Endothelial cell of umbilical vein (primary cell): Measurements from ENCODE around the gene TMEM164. TPM values are rescaled to one million over a fixed set of nuclear protein-coding genes. Genes with fewer than 3 reads are reported as not detected.
A peak's percentile ranks its signal among the peaks of the same experiment; 100 is the strongest.

Experiments
- BruUV-seq: library from RNA; stranded (reverse); fragments of 400-500 nt; replicated peaks from 2 replicates; lab custom pipeline; 2021; lab: Mats Ljungman, UMichigan
- CTCF ChIA-PET: fragments of 300-600, 350-600 bp; sonication (Branson Sonifier 250); formaldehyde crosslinking; loops from one replicate; lab custom pipeline; 2021; ENCODE audit warnings: antibody characterized with exemption, inconsistent platforms; lab: Charles Lee
- POLR2A ChIA-PET: fragments of 300-600, 350-600 bp; sonication (Branson Sonifier 250); formaldehyde crosslinking; loops from one replicate; lab custom pipeline; 2021; ENCODE audit warnings: antibody characterized with exemption, inconsistent platforms; lab: Charles Lee
- DNase-seq: peaks from one replicate; pipeline ENCODE4 v3.0.0-alpha.2; 2011; ENCODE audit warnings: low read depth, low spot score
- FAIRE-seq: peaks from 2 replicates; lab custom pipeline; 2011; peaks lifted over from hg19 to GRCh38; lab: Jason Lieb, UNC
- H2AFZ ChIP-seq: 2 replicates; pipeline ENCODE4 v1.6.0; 2012; ENCODE audit warnings: low read depth, low read length, control low read depth, inconsistent platforms
- H3K27ac ChIP-seq: 2 replicates; pipeline ENCODE4 v1.5.1; 2011; ENCODE audit warnings: low read depth, mild to moderate bottlenecking, control low read depth, low read length, moderate library complexity; ENCODE audit not compliant: insufficient read depth
- H3K27me3 ChIP-seq, 2 experiments: 2 replicates each; pipeline versions ENCODE4 v1.6.0 to v1.6.1; 2011; ENCODE audit warnings: low read length in 2 of 2, mixed read lengths in 1 of 2; ENCODE audit not compliant: control insufficient read depth in 2 of 2, insufficient read depth in 2 of 2
- H3K36me3 ChIP-seq, 2 experiments: 2 replicates in 1 of 2; 3 replicates in 1 of 2; pipeline ENCODE4 v1.5.1; 2011; ENCODE audit warnings: low read length in 2 of 2, mild to moderate bottlenecking in 1 of 2, moderate library complexity in 1 of 2; ENCODE audit not compliant: control insufficient read depth in 2 of 2, insufficient read depth in 2 of 2; ENCODE audit errors: extremely low read depth in 1 of 2
- H3K4me1 ChIP-seq: 3 replicates; pipeline ENCODE4 v1.5.1; 2011; ENCODE audit warnings: mild to moderate bottlenecking, low read length; ENCODE audit not compliant: control insufficient read depth, insufficient read depth; ENCODE audit errors: extremely low read depth
- H3K4me2 ChIP-seq: 2 replicates; pipeline ENCODE4 v1.6.1; 2011; ENCODE audit warnings: low read length, control low read depth, mixed read lengths; ENCODE audit not compliant: insufficient read depth
- H3K4me3 ChIP-seq, 3 experiments: fragments of 200-600 bp in 1 of 3; sonication (generic), shearing (Covaris generic) in 1 of 3; replicated peaks in 1 of 3; 2 replicates each; pipeline ENCODE4 v1.5.1; 2011 to 2016; ENCODE audit warnings: control low read depth in 3 of 3, low read length in 3 of 3, mild to moderate bottlenecking in 2 of 3, inconsistent platforms in 1 of 3, low read depth in 1 of 3, moderate library complexity in 1 of 3; ENCODE audit not compliant: insufficient read depth in 1 of 3
- H3K79me2 ChIP-seq: 2 replicates; pipeline ENCODE4 v1.6.0; 2012; ENCODE audit warnings: low read length, inconsistent platforms; ENCODE audit not compliant: control insufficient read depth, insufficient read depth
- H3K9ac ChIP-seq: replicated peaks from 2 replicates; pipeline ENCODE3; 2011; ENCODE audit warnings: low read length, control low read depth; ENCODE audit not compliant: insufficient read depth; ENCODE audit errors: extremely low read depth
- H3K9me1 ChIP-seq: replicated peaks from 3 replicates; pipeline ENCODE4 v1.6.0; 2011; ENCODE audit warnings: mild to moderate bottlenecking, low read length; ENCODE audit not compliant: control insufficient read depth, insufficient read depth; ENCODE audit errors: extremely low read depth
- H3K9me3 ChIP-seq: replicated peaks from 2 replicates; pipeline ENCODE4 v1.5.1; 2012; ENCODE audit warnings: low read length, inconsistent platforms; ENCODE audit not compliant: control insufficient read depth, insufficient read depth
- H4K20me1 ChIP-seq: replicated peaks from 2 replicates; pipeline ENCODE3; 2011; ENCODE audit warnings: mild to moderate bottlenecking, low read length; ENCODE audit not compliant: control insufficient read depth, insufficient read depth; ENCODE audit errors: extremely low read depth
- EZH2 ChIP-seq: IDR thresholded peaks from 2 replicates; pipeline ENCODE4 v1.6.1; 2012; ENCODE audit warnings: borderline replicate concordance, low read depth, mild to moderate bottlenecking, moderate library complexity, low read length, inconsistent platforms; ENCODE audit not compliant: severe bottlenecking
- FOS ChIP-seq: IDR thresholded peaks from 2 replicates; pipeline ENCODE4 v1.6.1; 2011; ENCODE audit warnings: mild to moderate bottlenecking, low read length, moderate library complexity, borderline replicate concordance; ENCODE audit not compliant: insufficient read depth
- GATA2 ChIP-seq: IDR thresholded peaks from 2 replicates; pipeline ENCODE4 v1.7.0; 2011; ENCODE audit warnings: low read depth, mild to moderate bottlenecking, moderate library complexity, mixed read lengths, low read length; ENCODE audit not compliant: insufficient read length, insufficient read depth
- MYC ChIP-seq: IDR thresholded peaks from one replicate; pipeline ENCODE4 v1.6.1; 2011; ENCODE audit warnings: mild to moderate bottlenecking, low read depth, low read length
- POLR2A ChIP-seq: IDR thresholded peaks from 2 replicates; pipeline ENCODE4 v1.6.1; 2012; ENCODE audit warnings: low read depth, mild to moderate bottlenecking, control low read depth, low read length
- POLR2AphosphoS5 ChIP-seq: IDR thresholded peaks from 2 replicates; pipeline ENCODE4 v1.6.1; 2012; ENCODE audit warnings: low read depth, mild to moderate bottlenecking, control low read depth, low read length, moderate library complexity; ENCODE audit not compliant: insufficient read depth
- dilution Hi-C: fragments of 300-500 bp; cut with MboI; formaldehyde crosslinking; loops from one replicate; pipeline ENCODE4 v1.15.0; 2019; ENCODE audit warnings: low sequenced_read_pairs; ENCODE audit not compliant: extremely low pct_ligation_motif_present
- intact Hi-C: fragments of 100-400 bp; cut with micrococcal nuclease; formaldehyde crosslinking; loops from one replicate; pipeline ENCODE4 v1.10.0; 2022
- microRNA counts: library from miRNA; unstranded; fragments of <30 nt; microRNA quantifications from one replicate; lab custom pipeline; 2016
- microRNA-seq: library from miRNA; unstranded; fragments of <30 nt; microRNA quantifications from one replicate; pipeline ENCODE4 v1.2.0, GENCODE V29; 2021; ENCODE audit warnings: borderline number of aligned reads, borderline replicate concordance
- polyA plus RNA-seq, 4 experiments: library from polyadenylated mRNA; depleted of rRNA in 3 of 4; stranded (reverse) in 3 of 4; unstranded in 1 of 4; fragments of >200 nt; gene quantifications; 2 replicates each; pipeline versions ENCODE4 v1.2.1 to v1.2.3, GENCODE V29; 2011 to 2012; ENCODE audit warnings: missing spikeins in 1 of 4
- small RNA-seq: library from RNA; depleted of rRNA; stranded (forward); fragments of <200 nt; gene quantifications from one replicate; pipeline ENCODE3, GENCODE V24; 2012; ENCODE audit warnings: low replicate concordance, low read depth; ENCODE audit not compliant: insufficient read depth, insufficient read length
- total RNA-seq: library from RNA; stranded (reverse); gene quantifications from 2 replicates; pipeline ENCODE4 v1.2.3, GENCODE V29; 2021

The TMEM164 gene
- total and polyA plus RNA-seq, 2 donors (not counting 3 experiments of a cell fraction or from before 2014, with no cell fraction given) = 12.8 to 22.2 TPM

GRCh38 chrX:110224926-110225617 is 222.2 kb downstream of the TMEM164 start:
- Histone ChIP-seq H4K20me1 (no peaks in the 10 kb centered on the region), H3K27me3 (no peaks in the 10 kb centered on the region), H3K36me3 (no peaks in the 10 kb centered on the region), H3K4me1 (peaks cover 5% of the 10 kb centered on the region), H3K4me2 (no peak overlapping the region), H2AFZ (no peak overlapping the region), H3K9ac (no peak overlapping the region), H3K27ac (no peak overlapping the region), H3K9me1 (no peaks in the 10 kb centered on the region), H3K79me2 (no peaks in the 10 kb centered on the region), H3K9me3 (no peaks in the 10 kb centered on the region), H3K4me3 (no peak overlapping the region)
- DNase-seq = no peak
- dilution Hi-C loops (no loop called here), intact Hi-C loops (no loop called here)
- FAIRE-seq = peak; percentile 55
- no TSS peak for BruUV-seq
- CTCF ChIA-PET = interaction anchor here (1.4 kb wide), 1 partner anchor 13 kb away, joined by 4 read pairs; no protein-coding TSS in a partner anchor
- POLR2A ChIA-PET = no interaction called here
- TF ChIP-seq POLR2A (no peak), EZH2 (no peak), FOS (no peak), GATA2 (no peak), MYC (no peak)

- no peak for FAIRE-seq
- intact Hi-C loops (no loop called here), dilution Hi-C loops (no loop called here)
- BruUV-seq = no TSS peak
- Histone ChIP-seq H3K4me3 (no peak overlapping the region), H3K79me2 (no peaks in the 10 kb centered on the region), H3K4me2 (no peak overlapping the region), H2AFZ (no peak overlapping the region), H3K9me3 (no peaks in the 10 kb centered on the region), H3K4me1 (peaks cover 2% of the 10 kb centered on the region), H3K27me3 (no peaks in the 10 kb centered on the region), H3K36me3 (no peaks in the 10 kb centered on the region), H3K27ac (peak overlapping the region; percentile 34), H3K9ac (no peak overlapping the region), H4K20me1 (no peaks in the 10 kb centered on the region), H3K9me1 (no peaks in the 10 kb centered on the region)
- POLR2A ChIA-PET = no interaction called here
- DNase-seq = peak; percentile 27
- peak; percentile 53 for TF ChIP-seq FOS
- TF ChIP-seq POLR2AphosphoS5 = no peak
- CTCF ChIA-PET = interaction anchor here (1.0 kb wide), 1 partner anchor 66 kb away, joined by 6 read pairs; no protein-coding TSS in a partner anchor
Observed at GRCh38 chrX:110226931-110227330, 224.0 kb downstream of the TMEM164 start.

MicroRNAs within 50 kb of the gene (microRNA counts, 767-probe panel; counts per million panel counts)
- microRNA hsa-miR-652-3p (lab: Ali Mortazavi, UCI) = 723 counts per million, percentile 96 among the panel's probes with 10 or more counts

Small RNAs within 50 kb of the gene (microRNA-seq; reads per million reads assigned to microRNA genes)
- gene MIR3978 (not detected), gene MIR652 (1,061 reads per million, percentile 82 among the genes with 10 or more reads in this experiment)

Small RNAs within 50 kb of the gene (small RNA-seq; reads per million reads assigned to genes)
- gene MIR3978 (not detected), gene MIR652 (45.3 reads per million, percentile 91 among the genes with 10 or more reads in this experiment), gene SNORD96B (0.88 reads per million)
